Brain pericyte (primary cell): ENCODE data around the gene TRAK1.

ENCODE experiments used
- DNase-seq: peaks from one replicate; pipeline ENCODE4 v3.0.0-alpha.2; 2012; ENCODE audit warnings: low read depth, low spot score

The TRAK1 gene

GRCh38 chr3:42176242-42177034 lies 85.3 kb downstream of the TRAK1 start:
- DNase-seq, result no peak

GRCh38 chr3:42177068-42177800 lies 86.1 kb downstream of the TRAK1 start:
- DNase-seq, result no peak

GRCh38 chr3:42177801-42178150 lies 86.6 kb downstream of the TRAK1 start:
- DNase-seq, result no peak

GRCh38 chr3:42179110-42179725 lies 88.1 kb downstream of the TRAK1 start:
- DNase-seq, result no peak

- no peak for DNase-seq
Observed at GRCh38 chr3:42180901-42181300, 89.7 kb downstream of the TRAK1 start.

- no peak for DNase-seq
Observed at GRCh38 chr3:42182555-42182954, 91.4 kb downstream of the TRAK1 start.

- DNase-seq, result no peak
Observed at GRCh38 chr3:42183991-42184632, 93.0 kb downstream of the TRAK1 start.

- DNase-seq, result no peak
Observed at GRCh38 chr3:42184651-42185443, 93.7 kb downstream of the TRAK1 start.

GRCh38 chr3:42187936-42188335 lies 96.8 kb downstream of the TRAK1 start:
- DNase-seq, result no peak

GRCh38 chr3:42188376-42188775 lies 97.2 kb downstream of the TRAK1 start:
- DNase-seq, result no peak

- no peak for DNase-seq
Observed at GRCh38 chr3:42189001-42189460, 97.9 kb downstream of the TRAK1 start.

- no peak for DNase-seq
Observed at GRCh38 chr3:42189736-42190135, 98.6 kb downstream of the TRAK1 start.

- peak; percentile 21 for DNase-seq
Observed at GRCh38 chr3:42190701-42191442, 99.7 kb downstream of the TRAK1 start.

- no peak for DNase-seq
Observed at GRCh38 chr3:42191443-42191747, 100.2 kb downstream of the TRAK1 start.

- DNase-seq, result no peak
Observed at GRCh38 chr3:42192334-42193200, 101.4 kb downstream of the TRAK1 start.

GRCh38 chr3:42194943-42195510 lies 103.9 kb downstream of the TRAK1 start:
- DNase-seq, result no peak

GRCh38 chr3:42195879-42196330 lies 104.7 kb downstream of the TRAK1 start:
- DNase-seq, result no peak

- DNase-seq, result no peak
Observed at GRCh38 chr3:42198709-42199108, 107.6 kb downstream of the TRAK1 start.

GRCh38 chr3:42202217-42202865 lies 111.2 kb downstream of the TRAK1 start:
- DNase-seq, result no peak
